ENCODE results near the gene ZNF264.
A peak's percentile ranks its signal among the peaks of the same experiment; 100 is the strongest.

Gene ZNF264

GRCh38 chr19:57241176-57241575 lies 49.9 kb downstream of the ZNF264 start:
- POLR2A ChIA-PET = interaction anchor here (1.2 kb wide), 1 partner anchor 9 kb away, joined by 4 read pairs; no protein-coding TSS in a partner anchor
- no peak for DNase-seq (ENCODE audit: low read depth, low spot score)

GRCh38 chr19:57242821-57243220 lies 51.5 kb downstream of the ZNF264 start:
- POLR2A ChIA-PET = no interaction called here
- no peak overlapping the region for H3K4me3 ChIP-seq (ENCODE audit: low read depth, low read length)
- TF ChIP-seq CTCF (IDR thresholded peaks at IDR 0.05; ENCODE audit: insufficient read depth, low read length, missing control alignments) = no peak
- DNase-seq (ENCODE audit: low read depth, low spot score) = no peak
- CTCF ChIA-PET = no interaction called here

More at GRCh38 chr19:57241176-57241575, 49.9 kb downstream of the ZNF264 start:
- CTCF ChIA-PET = interaction anchor here (0.7 kb wide), 1 partner anchor 11 kb away, joined by 3 read pairs; no protein-coding TSS in a partner anchor
- TF ChIP-seq CTCF (IDR thresholded peaks at IDR 0.05; ENCODE audit: insufficient read depth, low read length, missing control alignments) = no peak
- H3K4me3 ChIP-seq (ENCODE audit: low read depth, low read length) = peak overlapping the region; percentile 97

- CTCF ChIA-PET = no interaction called here
Observed at GRCh38 chr19:57244513-57244912, 53.2 kb downstream of the ZNF264 start.

GRCh38 chr19:57245066-57245465 lies 53.8 kb downstream of the ZNF264 start:
- TF ChIP-seq CTCF (IDR thresholded peaks at IDR 0.05; ENCODE audit: insufficient read depth, low read length, missing control alignments) = no peak
- DNase-seq (ENCODE audit: low read depth, low spot score) = no peak
- no peak overlapping the region for H3K4me3 ChIP-seq (ENCODE audit: low read depth, low read length)
- CTCF ChIA-PET = no interaction called here
- POLR2A ChIA-PET = no interaction called here

More at GRCh38 chr19:57244513-57244912, 53.2 kb downstream of the ZNF264 start:
- no peak overlapping the region for H3K4me3 ChIP-seq (ENCODE audit: low read depth, low read length)
- TF ChIP-seq CTCF (IDR thresholded peaks at IDR 0.05; ENCODE audit: insufficient read depth, low read length, missing control alignments) = no peak
- POLR2A ChIA-PET = interaction anchor here (0.7 kb wide), 1 partner anchor 687 kb away, joined by 3 read pairs; no protein-coding TSS in a partner anchor
- DNase-seq (ENCODE audit: low read depth, low spot score) = no peak

DNA sequence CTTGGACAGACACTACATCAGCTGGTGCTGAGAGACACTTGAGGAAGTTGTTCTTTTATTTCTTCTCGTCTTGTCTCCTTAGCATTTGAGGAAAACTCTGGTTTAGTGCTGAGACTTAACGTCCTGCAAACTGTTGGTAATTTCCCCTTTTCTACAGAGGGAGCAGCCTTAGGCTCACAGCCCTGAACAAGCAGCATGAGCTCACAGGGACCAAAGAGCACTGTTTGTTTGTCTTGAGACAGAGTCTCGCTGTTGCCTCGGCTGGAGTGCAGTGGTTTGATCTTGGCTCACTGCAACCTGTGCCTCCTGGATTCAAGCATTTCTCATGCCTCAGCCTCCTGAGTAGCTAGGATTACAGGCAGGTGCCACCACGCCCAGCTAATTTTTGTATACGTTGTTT lies 54.7 kb downstream of the ZNF264 start:
- ChIA-PET POLR2A (no interaction called here), CTCF (no interaction called here)
- H3K4me3 ChIP-seq (ENCODE audit: low read depth, low read length) = no peak overlapping the region

DNA sequence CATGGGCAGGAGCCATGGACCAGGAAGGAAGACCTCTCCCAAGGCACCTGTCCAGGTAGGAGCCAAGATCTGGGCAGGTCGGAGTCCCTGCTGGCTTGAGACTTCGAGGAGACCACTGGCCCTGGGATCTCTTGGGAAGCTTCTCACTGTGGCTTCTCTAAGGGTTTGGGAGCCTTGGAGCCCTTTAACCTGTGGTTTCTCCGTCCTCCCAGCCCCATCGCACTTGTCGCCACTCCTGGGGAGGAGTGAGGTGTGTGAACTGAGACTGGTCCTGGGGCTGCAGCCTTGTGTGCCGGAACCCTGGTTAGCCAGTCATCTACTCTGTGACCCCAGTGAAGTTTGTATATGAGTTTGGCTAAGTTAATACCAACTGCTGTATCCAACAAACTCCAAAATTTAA lies 57.3 kb downstream of the ZNF264 start:
- CTCF ChIA-PET = no interaction called here

More for the DNA sequence above, 54.7 kb downstream of the ZNF264 start:
- DNase-seq (ENCODE audit: low read depth, low spot score) = no peak
- no peak for TF ChIP-seq CTCF (IDR thresholded peaks at IDR 0.05; ENCODE audit: insufficient read depth, low read length, missing control alignments)

More for the DNA sequence above, 57.3 kb downstream of the ZNF264 start:
- H3K4me3 ChIP-seq (ENCODE audit: low read depth, low read length) = no peak overlapping the region
- TF ChIP-seq CTCF (IDR thresholded peaks at IDR 0.05; ENCODE audit: insufficient read depth, low read length, missing control alignments) = no peak
- DNase-seq (ENCODE audit: low read depth, low spot score) = no peak
- POLR2A ChIA-PET = no interaction called here
